Loucy (cell line): ENCODE results near the gene VCAN.
A peak's percentile ranks its signal among the peaks of the same experiment; 100 is the strongest.

Experiments used
- H2AFZ ChIP-seq: fragments of 200-600 bp; sonication (generic); 2 replicates; pipeline ENCODE4 v1.6.0; 2016; ENCODE audit warnings: antibody characterized with exemption, mild to moderate bottlenecking, low read length, moderate library complexity
- H3F3A ChIP-seq: fragments of 200-600 bp; 2 replicates; pipeline ENCODE4 v1.6.0; 2016; ENCODE audit warnings: antibody characterized with exemption, low read depth, mild to moderate bottlenecking
- H3K27me3 ChIP-seq: fragments of 200-600 bp; sonication (generic); 2 replicates; pipeline ENCODE4 v1.6.1; 2014; ENCODE audit warnings: low read length, mild to moderate bottlenecking; ENCODE audit not compliant: insufficient read depth, poor library complexity, severe bottlenecking
- H3K36me3 ChIP-seq: fragments of 200-600 bp; sonication (generic); 2 replicates; pipeline ENCODE4 v1.6.1; 2016; ENCODE audit warnings: low read length; ENCODE audit not compliant: insufficient read depth
- H3K4me1 ChIP-seq: fragments of 200-600 bp; sonication (generic); 2 replicates; pipeline ENCODE4 v1.5.1; 2014; ENCODE audit warnings: low read length, mild to moderate bottlenecking; ENCODE audit not compliant: insufficient read depth, poor library complexity, severe bottlenecking
- H3K4me2 ChIP-seq: fragments of 200-600 bp; sonication (generic); 2 replicates; pipeline ENCODE4 v1.6.0; 2014; ENCODE audit warnings: antibody characterized with exemption, low read length, low read depth, mild to moderate bottlenecking; ENCODE audit not compliant: poor library complexity, severe bottlenecking
- H3K4me3 ChIP-seq: fragments of 200-600 bp; sonication (generic); 2 replicates; pipeline ENCODE4 v1.5.1; 2014; ENCODE audit warnings: low read length, mild to moderate bottlenecking, mixed read lengths; ENCODE audit not compliant: poor library complexity, severe bottlenecking
- H3K79me2 ChIP-seq: fragments of 200-600 bp; sonication (generic); 2 replicates; pipeline ENCODE4 v1.6.1; 2014; ENCODE audit warnings: low read length; ENCODE audit not compliant: insufficient read depth
- H3K9ac ChIP-seq: fragments of 200-600 bp; sonication (generic); 2 replicates; pipeline ENCODE4 v1.6.0; 2014; ENCODE audit warnings: mild to moderate bottlenecking, low read depth, low read length, moderate library complexity; ENCODE audit not compliant: poor library complexity, severe bottlenecking
- H3K9me2 ChIP-seq: fragments of 200-600 bp; sonication (generic); replicated peaks from 2 replicates; pipeline ENCODE4 v1.6.1; 2016; ENCODE audit warnings: low read depth, low read length, mixed read lengths
- H3K9me3 ChIP-seq: fragments of 200-600 bp; sonication (generic); 2 replicates; pipeline ENCODE4 v1.6.1; 2014; ENCODE audit warnings: mild to moderate bottlenecking, antibody characterized with exemption, low read length, low read depth; ENCODE audit not compliant: insufficient read depth
- H4K20me1 ChIP-seq: fragments of 200-600 bp; sonication (generic); 2 replicates; pipeline ENCODE4 v1.6.0; 2014; ENCODE audit warnings: antibody characterized with exemption, low read length, mild to moderate bottlenecking; ENCODE audit not compliant: insufficient read depth, poor library complexity, severe bottlenecking
- EZH2phosphoT487 ChIP-seq: fragments of 200-600 bp; IDR thresholded peaks from 2 replicates; pipeline ENCODE4 v1.6.1; 2018; ENCODE audit warnings: antibody characterized with exemption, mild to moderate bottlenecking, moderate library complexity, borderline replicate concordance
- TF ChIP-seq, protein P1 (sequence below): fragments of 200-600 bp; sonication (generic); conservative IDR thresholded peaks from 2 replicates; pipeline ENCODE4 v1.5.1; 2014; ENCODE audit warnings: mild to moderate bottlenecking, antibody characterized with exemption, low read length

The VCAN gene

DNA sequence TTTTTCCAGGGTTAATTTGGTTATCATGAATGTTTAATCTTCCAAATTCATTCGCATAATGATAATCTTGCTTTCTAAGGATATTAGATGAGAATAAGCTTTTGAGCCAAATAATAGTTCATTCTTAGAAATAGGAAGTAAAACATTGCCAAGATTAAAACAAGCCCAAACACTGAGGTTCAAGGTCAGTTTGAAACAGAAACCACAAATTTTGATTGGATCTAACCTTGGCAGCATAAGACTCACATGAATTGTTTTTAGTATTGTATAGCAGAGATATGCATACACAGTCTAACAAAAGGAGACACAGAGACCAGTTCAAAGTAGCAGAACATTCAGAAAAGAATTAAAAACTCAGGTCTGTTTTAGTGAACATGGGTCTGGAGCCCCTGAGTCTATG is 43.4 kb upstream of the VCAN start:
- H3K79me2 ChIP-seq, result no peaks in the 10 kb centered on the region

DNA sequence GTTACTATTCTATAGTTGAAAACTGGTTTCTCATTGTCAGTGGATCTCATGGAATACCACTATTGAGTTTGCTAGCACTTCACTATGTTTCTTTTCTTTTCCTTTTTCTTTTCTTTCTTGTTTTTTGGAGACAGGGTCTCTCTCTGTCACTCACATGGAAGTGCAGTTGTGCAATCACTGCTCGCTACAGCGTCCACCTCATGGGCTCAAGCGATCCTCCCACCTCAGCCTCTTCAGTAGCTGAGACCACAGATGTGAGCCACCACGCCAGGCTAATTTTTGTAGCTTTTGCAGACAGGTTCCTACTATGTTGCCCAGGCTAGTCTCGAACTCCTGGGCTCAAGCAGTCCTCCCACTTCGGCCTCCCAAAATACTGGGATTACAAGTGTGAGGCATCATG is 42.7 kb upstream of the VCAN start:
- H3K79me2 ChIP-seq, result no peaks in the 10 kb centered on the region

More for the DNA sequence above, 43.4 kb upstream of the VCAN start:
- Histone ChIP-seq H3F3A (no peaks in the 10 kb centered on the region), H3K9ac (no peak overlapping the region), H4K20me1 (no peaks in the 10 kb centered on the region), H2AFZ (no peak overlapping the region), H3K4me3 (no peak overlapping the region), H3K4me2 (no peak overlapping the region), H3K9me2 (no peaks in the 10 kb centered on the region), H3K27me3 (no peaks in the 10 kb centered on the region), H3K36me3 (no peaks in the 10 kb centered on the region), H3K9me3 (no peaks in the 10 kb centered on the region), H3K4me1 (peaks cover 3% of the 10 kb centered on the region)
- TF ChIP-seq EZH2phosphoT487, result no peak
- TF ChIP-seq, protein P1, sequence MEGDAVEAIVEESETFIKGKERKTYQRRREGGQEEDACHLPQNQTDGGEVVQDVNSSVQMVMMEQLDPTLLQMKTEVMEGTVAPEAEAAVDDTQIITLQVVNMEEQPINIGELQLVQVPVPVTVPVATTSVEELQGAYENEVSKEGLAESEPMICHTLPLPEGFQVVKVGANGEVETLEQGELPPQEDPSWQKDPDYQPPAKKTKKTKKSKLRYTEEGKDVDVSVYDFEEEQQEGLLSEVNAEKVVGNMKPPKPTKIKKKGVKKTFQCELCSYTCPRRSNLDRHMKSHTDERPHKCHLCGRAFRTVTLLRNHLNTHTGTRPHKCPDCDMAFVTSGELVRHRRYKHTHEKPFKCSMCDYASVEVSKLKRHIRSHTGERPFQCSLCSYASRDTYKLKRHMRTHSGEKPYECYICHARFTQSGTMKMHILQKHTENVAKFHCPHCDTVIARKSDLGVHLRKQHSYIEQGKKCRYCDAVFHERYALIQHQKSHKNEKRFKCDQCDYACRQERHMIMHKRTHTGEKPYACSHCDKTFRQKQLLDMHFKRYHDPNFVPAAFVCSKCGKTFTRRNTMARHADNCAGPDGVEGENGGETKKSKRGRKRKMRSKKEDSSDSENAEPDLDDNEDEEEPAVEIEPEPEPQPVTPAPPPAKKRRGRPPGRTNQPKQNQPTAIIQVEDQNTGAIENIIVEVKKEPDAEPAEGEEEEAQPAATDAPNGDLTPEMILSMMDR, result no peak

DNA sequence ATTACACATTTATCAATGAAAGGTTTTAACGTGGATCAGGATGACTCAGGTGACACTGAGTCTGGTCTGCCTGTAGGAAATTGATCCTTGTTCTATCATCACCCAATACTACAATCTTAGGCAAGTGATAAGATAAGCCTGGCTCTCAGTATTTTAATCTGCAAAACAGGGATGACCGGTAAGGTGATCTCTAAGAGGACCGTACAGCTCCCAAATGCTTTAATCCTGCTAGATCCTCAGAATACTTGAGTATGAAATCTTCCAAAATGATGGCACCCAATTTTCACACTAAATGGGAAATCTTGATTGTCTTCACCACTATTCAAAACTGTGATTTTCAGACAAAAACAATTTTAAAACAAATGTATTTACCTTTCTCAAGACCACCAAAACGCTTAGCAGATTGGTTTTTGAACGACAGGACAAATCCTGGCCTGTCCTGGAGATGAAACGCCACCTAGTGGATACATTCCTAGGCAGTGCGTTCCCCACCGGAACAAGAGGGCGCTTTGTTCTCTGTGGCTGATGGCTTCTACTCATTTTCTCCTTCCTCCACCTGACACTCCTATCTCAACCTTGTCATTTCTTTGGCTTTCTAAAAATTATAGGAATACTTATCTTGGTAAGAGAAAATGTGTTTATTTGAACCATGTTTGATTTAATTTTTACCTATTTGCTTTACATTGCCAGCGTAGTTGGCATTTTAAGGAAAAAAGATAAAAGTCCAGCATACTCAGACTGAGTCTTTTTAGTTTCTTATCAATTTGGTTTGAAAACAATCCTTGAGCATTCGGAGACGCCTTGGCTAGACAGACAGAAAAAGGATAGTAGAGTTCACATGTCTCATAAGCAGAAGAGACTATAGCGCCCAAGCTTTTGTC is 41.2 kb upstream of the VCAN start:
- Histone ChIP-seq H3K4me1 (peaks cover 3% of the 10 kb centered on the region), H3K79me2 (no peaks in the 10 kb centered on the region), H3K9ac (no peak overlapping the region), H3K9me3 (no peaks in the 10 kb centered on the region), H3F3A (no peaks in the 10 kb centered on the region), H4K20me1 (no peaks in the 10 kb centered on the region), H2AFZ (0 out of 2 replicates have a peak overlapping the region, but pooled peaks have one; percentile 10), H3K9me2 (no peaks in the 10 kb centered on the region), H3K4me3 (no peak overlapping the region), H3K36me3 (no peaks in the 10 kb centered on the region), H3K27me3 (no peaks in the 10 kb centered on the region), H3K4me2 (no peak overlapping the region)
- TF ChIP-seq, protein P1, result peak; percentile 98
- no peak for TF ChIP-seq EZH2phosphoT487

More for the DNA sequence above, 42.7 kb upstream of the VCAN start:
- no peak overlapping the region for H3K4me2 ChIP-seq
- H3K4me3 ChIP-seq, result no peak overlapping the region
- no peaks in the 10 kb centered on the region for H3K36me3 ChIP-seq
- no peaks in the 10 kb centered on the region for H3K9me3 ChIP-seq
- no peaks in the 10 kb centered on the region for H3K27me3 ChIP-seq
- H2AFZ ChIP-seq, result no peak overlapping the region
- no peaks in the 10 kb centered on the region for H3F3A ChIP-seq
- peaks cover 3% of the 10 kb centered on the region for H3K4me1 ChIP-seq
- no peaks in the 10 kb centered on the region for H4K20me1 ChIP-seq
- H3K9ac ChIP-seq, result no peak overlapping the region
- no peaks in the 10 kb centered on the region for H3K9me2 ChIP-seq
- TF ChIP-seq, protein P1, result no peak
- TF ChIP-seq EZH2phosphoT487, result no peak
